OCI-LY1 (cell line): ENCODE data around the gene STAT5B.

ENCODE experiments used
- H2AFZ ChIP-seq: fragments of 200-600 bp; sonication (generic), shearing (Covaris generic); 2 replicates; pipeline ENCODE4 v1.6.0; 2014; ENCODE audit warnings: antibody characterized with exemption, mild to moderate bottlenecking, low read length
- H3F3A ChIP-seq: fragments of 200-600 bp; sonication (generic), shearing (Covaris generic); 2 replicates; pipeline ENCODE4 v1.6.0; 2014; ENCODE audit warnings: mild to moderate bottlenecking, antibody characterized with exemption, low read length, moderate library complexity; ENCODE audit not compliant: insufficient read depth
- H3K27ac ChIP-seq: fragments of 200-600 bp; sonication (generic); 2 replicates; pipeline ENCODE4 v1.5.1; 2014; ENCODE audit warnings: low read length, mixed run types, mild to moderate bottlenecking, low read depth; ENCODE audit not compliant: poor library complexity, severe bottlenecking
- H3K27me3 ChIP-seq: fragments of 200-600 bp; sonication (generic); 2 replicates; pipeline ENCODE4 v1.6.0; 2014; ENCODE audit warnings: antibody characterized with exemption, mild to moderate bottlenecking, low read length, moderate library complexity; ENCODE audit not compliant: insufficient read depth
- H3K36me3 ChIP-seq: fragments of 200-600 bp; sonication (generic); 2 replicates; pipeline ENCODE4 v1.6.1; 2014; ENCODE audit warnings: mild to moderate bottlenecking, antibody characterized with exemption, low read length, moderate library complexity, mixed read lengths; ENCODE audit not compliant: insufficient read depth
- H3K4me1 ChIP-seq: fragments of 200-600 bp; sonication (generic); 2 replicates; pipeline ENCODE4 v1.5.1; 2014; ENCODE audit warnings: mild to moderate bottlenecking, low read length, moderate library complexity; ENCODE audit not compliant: insufficient read depth, severe bottlenecking
- H3K4me2 ChIP-seq: fragments of 200-600 bp; sonication (generic), shearing (Covaris generic); 2 replicates; pipeline ENCODE4 v1.6.1; 2014; ENCODE audit warnings: low read length
- H3K4me3 ChIP-seq: fragments of 200-600 bp; sonication (generic); 2 replicates; pipeline ENCODE4 v1.5.1; 2014; ENCODE audit warnings: low read length, low read depth, mild to moderate bottlenecking, mixed read lengths; ENCODE audit not compliant: poor library complexity, severe bottlenecking
- H3K79me2 ChIP-seq: fragments of 200-600 bp; shearing (Covaris generic); 2 replicates; pipeline ENCODE4 v1.6.1; 2016; ENCODE audit warnings: mixed run types, low read length, mixed read lengths; ENCODE audit not compliant: insufficient read depth
- H3K9ac ChIP-seq: fragments of 200-600 bp; sonication (generic), shearing (Covaris generic); 2 replicates; pipeline ENCODE4 v1.6.1; 2014; ENCODE audit warnings: mild to moderate bottlenecking, low read length, mixed read lengths
- H3K9me2 ChIP-seq: fragments of 200-600 bp; sonication (generic), shearing (Covaris generic); 2 replicates; pipeline ENCODE4 v1.6.1; 2014; ENCODE audit warnings: low read depth, mild to moderate bottlenecking, low read length, mixed read lengths
- H3K9me3 ChIP-seq: fragments of 200-600 bp; shearing (Covaris generic); 2 replicates; pipeline ENCODE4 v1.6.1; 2014; ENCODE audit warnings: low read length, mixed read lengths
- H4K20me1 ChIP-seq: fragments of 200-600 bp; sonication (generic), shearing (Covaris generic); 2 replicates; pipeline ENCODE4 v1.6.0; 2016; ENCODE audit warnings: mild to moderate bottlenecking, low read length; ENCODE audit not compliant: insufficient read depth
- CTCF ChIP-seq: fragments of 200-600 bp; sonication (generic), shearing (Covaris generic); IDR thresholded peaks from 2 replicates; pipeline ENCODE4 v1.5.1; 2017; ENCODE audit warnings: mild to moderate bottlenecking, antibody characterized with exemption, low read length, moderate library complexity, mixed read lengths
- EZH2 ChIP-seq: fragments of 200-600 bp; sonication (generic), shearing (Covaris generic); IDR thresholded peaks from 2 replicates; pipeline ENCODE4 v1.8.0; 2017; ENCODE audit warnings: borderline replicate concordance, mixed run types, mild to moderate bottlenecking, antibody characterized with exemption, low read length, moderate library complexity, mixed read lengths

The STAT5B gene

GRCh38 chr17:42260318-42260717 lies 15.9 kb downstream of the STAT5B start:
- Histone ChIP-seq H3K9me2 (no peaks in the 10 kb centered on the region), H3K36me3 (no peaks in the 10 kb centered on the region), H3K9ac (no peak overlapping the region), H3K27me3 (no peaks in the 10 kb centered on the region), H2AFZ (no peak overlapping the region), H3K9me3 (no peaks in the 10 kb centered on the region), H3F3A (no peaks in the 10 kb centered on the region), H3K4me1 (no peaks in the 10 kb centered on the region), H4K20me1 (no peaks in the 10 kb centered on the region), H3K4me2 (no peak overlapping the region), H3K79me2 (no peaks in the 10 kb centered on the region), H3K4me3 (no peak overlapping the region), H3K27ac (no peak overlapping the region)
- no peak for TF ChIP-seq EZH2
- no peak for TF ChIP-seq CTCF

GRCh38 chr17:42255445-42255844 lies 20.7 kb downstream of the STAT5B start:
- Histone ChIP-seq H3K79me2 (no peaks in the 10 kb centered on the region), H3K4me1 (no peaks in the 10 kb centered on the region), H4K20me1 (no peaks in the 10 kb centered on the region), H3K4me2 (no peak overlapping the region), H3K9me3 (no peaks in the 10 kb centered on the region), H3K36me3 (no peaks in the 10 kb centered on the region), H3K9me2 (no peaks in the 10 kb centered on the region), H3K27me3 (no peaks in the 10 kb centered on the region), H2AFZ (no peak overlapping the region), H3F3A (no peaks in the 10 kb centered on the region), H3K9ac (no peak overlapping the region), H3K4me3 (no peak overlapping the region), H3K27ac (no peak overlapping the region)
- no peak for TF ChIP-seq CTCF
- TF ChIP-seq EZH2: no peak

- Histone ChIP-seq H4K20me1 (no peaks in the 10 kb centered on the region), H3K79me2 (no peaks in the 10 kb centered on the region), H3K4me2 (no peak overlapping the region), H3K4me3 (no peak overlapping the region), H3K27me3 (no peaks in the 10 kb centered on the region), H3K4me1 (peaks cover 11% of the 10 kb centered on the region), H2AFZ (no peak overlapping the region), H3K9me3 (no peaks in the 10 kb centered on the region), H3K27ac (no peak overlapping the region), H3K36me3 (no peaks in the 10 kb centered on the region), H3K9ac (no peak overlapping the region), H3F3A (no peaks in the 10 kb centered on the region), H3K9me2 (no peaks in the 10 kb centered on the region)
- no peak for TF ChIP-seq CTCF
- TF ChIP-seq EZH2: no peak
Observed at GRCh38 chr17:42253578-42253977, 22.6 kb downstream of the STAT5B start.
